ENCODE results near the gene ADCK1.

ADCK1 gene

GRCh38 chr14:77921818-77922217, 121.9 kb downstream of the ADCK1 start:
- peaks cover 5% of the 10 kb centered on the region for H3K27me3 Mint-ChIP-seq (ENCODE audit: low read depth, poor library complexity)
- H3K27ac Mint-ChIP-seq: peak overlapping the region; percentile 64
- peaks cover 8% of the 10 kb centered on the region for H3K36me3 Mint-ChIP-seq (ENCODE audit: low read depth)
- H3K4me3 Mint-ChIP-seq: no peak overlapping the region
- peaks cover 11% of the 10 kb centered on the region for H3K9me3 Mint-ChIP-seq
- no peak for TF ChIP-seq CTCF (IDR thresholded peaks at IDR 0.05)
- peaks cover 41% of the 10 kb centered on the region for H3K4me1 Mint-ChIP-seq
- no peak for DNase-seq

GRCh38 chr14:77923131-77923936, 123.4 kb downstream of the ADCK1 start:
- H3K4me3 Mint-ChIP-seq: no peak overlapping the region
- DNase-seq: peak; percentile 25
- no peak for TF ChIP-seq CTCF (IDR thresholded peaks at IDR 0.05)
- peaks cover 11% of the 10 kb centered on the region for H3K9me3 Mint-ChIP-seq
- peaks cover 19% of the 10 kb centered on the region for H3K36me3 Mint-ChIP-seq (ENCODE audit: low read depth)
- peaks cover 5% of the 10 kb centered on the region for H3K27me3 Mint-ChIP-seq (ENCODE audit: low read depth, poor library complexity)
- H3K4me1 Mint-ChIP-seq: peaks cover 55% of the 10 kb centered on the region
- peak overlapping the region; percentile 35 for H3K27ac Mint-ChIP-seq

GRCh38 chr14:77924141-77924948, 124.4 kb downstream of the ADCK1 start:
- no peak for TF ChIP-seq CTCF (IDR thresholded peaks at IDR 0.05)
- Mint-ChIP-seq H3K27ac (peak overlapping the region; percentile 81), H3K4me3 (no peak overlapping the region), H3K9me3 (peaks cover 11% of the 10 kb centered on the region), H3K27me3 (ENCODE audit: low read depth, poor library complexity) (peaks cover 5% of the 10 kb centered on the region), H3K4me1 (peaks cover 55% of the 10 kb centered on the region), H3K36me3 (ENCODE audit: low read depth) (peaks cover 19% of the 10 kb centered on the region)
- DNase-seq: no peak

GRCh38 chr14:77926942-77927341, 127.0 kb downstream of the ADCK1 start:
- no peak overlapping the region for H3K27ac Mint-ChIP-seq
- peaks cover 11% of the 10 kb centered on the region for H3K36me3 Mint-ChIP-seq (ENCODE audit: low read depth)
- DNase-seq: no peak
- H3K4me3 Mint-ChIP-seq: no peak overlapping the region
- no peak for TF ChIP-seq CTCF (IDR thresholded peaks at IDR 0.05)
- peaks cover 5% of the 10 kb centered on the region for H3K27me3 Mint-ChIP-seq (ENCODE audit: low read depth, poor library complexity)
- no peaks in the 10 kb centered on the region for H3K9me3 Mint-ChIP-seq
- H3K4me1 Mint-ChIP-seq: peaks cover 55% of the 10 kb centered on the region

- no peak for DNase-seq
- Mint-ChIP-seq H3K4me3 (no peak overlapping the region), H3K4me1 (peaks cover 13% of the 10 kb centered on the region), H3K9me3 (peaks cover 18% of the 10 kb centered on the region), H3K27ac (peak overlapping the region; percentile 86), H3K36me3 (ENCODE audit: low read depth) (peaks cover 48% of the 10 kb centered on the region), H3K27me3 (ENCODE audit: low read depth, poor library complexity) (no peaks in the 10 kb centered on the region)
- no peak for TF ChIP-seq CTCF (IDR thresholded peaks at IDR 0.05)
Observed at GRCh38 chr14:77931441-77931840, 131.5 kb downstream of the ADCK1 start.
